Measurements from ENCODE around the gene RGL2. TPM values are rescaled to one million over a fixed set of nuclear protein-coding genes. Genes with fewer than 3 reads are reported as not detected.

Gene RGL2
- total RNA-seq, 1 experiment from 2014 or later = 84.4 TPM

- CTCF ChIA-PET = interaction anchor here (0.6 kb wide), 1 partner anchor 265 kb away, joined by 14 read pairs; no protein-coding TSS in a partner anchor
- H3K9me3 ChIP-seq (ENCODE audit: control insufficient read depth, insufficient read depth, low read depth, low read length) = no peaks in the 10 kb centered on the region
- H3K4me1 ChIP-seq (ENCODE audit: control insufficient read depth, insufficient read depth, low read length) = peaks cover 13% of the 10 kb centered on the region
- TF ChIP-seq TCF7L2 (IDR thresholded peaks at IDR 0.05; ENCODE audit: low read depth, low read length) (no peak), POLR2AphosphoS5 (IDR thresholded peaks at IDR 0.05; ENCODE audit: low read depth, low read length) (0 out of 2 replicates have a peak, but pooled peaks have one; percentile 11)
- in situ Hi-C loops (cut with HindIII; ENCODE audit: low pct_unique_long_range_greater_than_20kb, low sequenced_read_pairs) = no loop called here
- POLR2A ChIA-PET = interaction anchor here (1.0 to 1.6 kb wide), 2 partner anchors 8 to 15 kb away, joined by 3 to 5 read pairs; partner anchors contain the start of genes PFDN6 and WDR46
- H3K4me3 ChIP-seq (ENCODE audit: low read depth in 2 of 2, low read length in 2 of 2) = peak overlapping the region; percentile 72 to 80
- intact Hi-C loops (cut with micrococcal nuclease; ENCODE audit: unreplicated experiment) = no loop called here
- ATAC-seq (no peak), DNase-seq (ENCODE audit: low read depth, low spot score) (no peak)
- peak overlapping the region; percentile 55 for H3K27ac ChIP-seq (ENCODE audit: low read length)
- H3K36me3 ChIP-seq (ENCODE audit: control insufficient read depth, insufficient read depth, low read length) = peaks cover 3% of the 10 kb centered on the region; the same call in 1 of the 2 replicates
- no TSS peak for BruUV-seq (replicated peaks)
- no peaks in the 10 kb centered on the region for H3K27me3 ChIP-seq (ENCODE audit: control insufficient read depth, insufficient read depth, low read length)
Measured at GRCh38 chr6:33296797-33297405, 1.8 kb downstream of the RGL2 start.

DNA sequence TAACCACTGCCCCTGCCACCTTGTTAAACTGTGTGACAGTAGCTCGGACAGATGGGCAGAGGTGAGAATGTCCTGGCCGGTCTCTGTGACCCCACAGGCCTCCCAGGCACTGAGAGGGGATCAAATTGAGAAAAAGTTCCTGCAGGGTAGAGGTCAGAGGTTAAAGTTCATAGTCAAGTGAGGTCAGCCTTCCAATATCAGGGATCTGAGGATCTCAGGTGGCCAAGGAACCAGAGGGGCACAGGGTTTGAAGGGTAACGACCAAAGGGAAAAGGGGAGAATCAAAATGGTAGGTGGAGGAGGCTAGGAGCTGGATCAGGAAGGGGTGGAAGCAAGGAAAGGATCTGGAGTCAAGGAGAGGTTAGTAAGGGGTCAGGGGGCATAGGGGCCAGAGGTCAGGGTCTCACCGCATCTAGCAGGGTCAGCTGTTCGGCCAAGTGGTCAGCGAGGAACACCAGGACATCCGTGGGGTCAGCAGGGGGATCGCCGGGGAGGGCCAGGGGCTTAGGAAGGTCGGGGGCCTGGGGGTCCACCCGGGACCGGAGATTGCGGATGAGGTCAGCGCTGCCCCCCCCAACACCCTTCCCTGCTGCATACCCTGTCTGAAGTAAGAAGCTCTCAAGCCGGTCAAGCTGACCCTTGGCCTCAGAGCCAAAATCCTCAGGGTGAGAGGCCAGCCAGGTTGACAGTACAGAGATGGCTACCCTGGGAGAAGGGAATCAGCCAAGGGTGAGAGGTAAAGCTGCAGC, 2.9 kb downstream of the RGL2 start:
- H3K9me3 ChIP-seq (ENCODE audit: control insufficient read depth, insufficient read depth, low read depth, low read length) = no peaks in the 10 kb centered on the region
- BruUV-seq (replicated peaks) = no TSS peak
- intact Hi-C loops (cut with micrococcal nuclease; ENCODE audit: unreplicated experiment) = no loop called here
- H3K4me1 ChIP-seq (ENCODE audit: control insufficient read depth, insufficient read depth, low read length) = peaks cover 13% of the 10 kb centered on the region
- H3K27ac ChIP-seq (ENCODE audit: low read length) = no peak overlapping the region
- no peaks in the 10 kb centered on the region for H3K27me3 ChIP-seq (ENCODE audit: control insufficient read depth, insufficient read depth, low read length)
- DNase-seq (ENCODE audit: low read depth, low spot score) (no peak), ATAC-seq (no peak)
- TF ChIP-seq, protein P1, sequence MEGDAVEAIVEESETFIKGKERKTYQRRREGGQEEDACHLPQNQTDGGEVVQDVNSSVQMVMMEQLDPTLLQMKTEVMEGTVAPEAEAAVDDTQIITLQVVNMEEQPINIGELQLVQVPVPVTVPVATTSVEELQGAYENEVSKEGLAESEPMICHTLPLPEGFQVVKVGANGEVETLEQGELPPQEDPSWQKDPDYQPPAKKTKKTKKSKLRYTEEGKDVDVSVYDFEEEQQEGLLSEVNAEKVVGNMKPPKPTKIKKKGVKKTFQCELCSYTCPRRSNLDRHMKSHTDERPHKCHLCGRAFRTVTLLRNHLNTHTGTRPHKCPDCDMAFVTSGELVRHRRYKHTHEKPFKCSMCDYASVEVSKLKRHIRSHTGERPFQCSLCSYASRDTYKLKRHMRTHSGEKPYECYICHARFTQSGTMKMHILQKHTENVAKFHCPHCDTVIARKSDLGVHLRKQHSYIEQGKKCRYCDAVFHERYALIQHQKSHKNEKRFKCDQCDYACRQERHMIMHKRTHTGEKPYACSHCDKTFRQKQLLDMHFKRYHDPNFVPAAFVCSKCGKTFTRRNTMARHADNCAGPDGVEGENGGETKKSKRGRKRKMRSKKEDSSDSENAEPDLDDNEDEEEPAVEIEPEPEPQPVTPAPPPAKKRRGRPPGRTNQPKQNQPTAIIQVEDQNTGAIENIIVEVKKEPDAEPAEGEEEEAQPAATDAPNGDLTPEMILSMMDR (IDR thresholded peaks at IDR 0.05) = no peak
- no peak for TF ChIP-seq TCF7L2 (IDR thresholded peaks at IDR 0.05; ENCODE audit: low read depth, low read length)
- TF ChIP-seq POLR2AphosphoS5 (IDR thresholded peaks at IDR 0.05; ENCODE audit: low read depth, low read length) = no peak
- TF ChIP-seq, protein P2, sequence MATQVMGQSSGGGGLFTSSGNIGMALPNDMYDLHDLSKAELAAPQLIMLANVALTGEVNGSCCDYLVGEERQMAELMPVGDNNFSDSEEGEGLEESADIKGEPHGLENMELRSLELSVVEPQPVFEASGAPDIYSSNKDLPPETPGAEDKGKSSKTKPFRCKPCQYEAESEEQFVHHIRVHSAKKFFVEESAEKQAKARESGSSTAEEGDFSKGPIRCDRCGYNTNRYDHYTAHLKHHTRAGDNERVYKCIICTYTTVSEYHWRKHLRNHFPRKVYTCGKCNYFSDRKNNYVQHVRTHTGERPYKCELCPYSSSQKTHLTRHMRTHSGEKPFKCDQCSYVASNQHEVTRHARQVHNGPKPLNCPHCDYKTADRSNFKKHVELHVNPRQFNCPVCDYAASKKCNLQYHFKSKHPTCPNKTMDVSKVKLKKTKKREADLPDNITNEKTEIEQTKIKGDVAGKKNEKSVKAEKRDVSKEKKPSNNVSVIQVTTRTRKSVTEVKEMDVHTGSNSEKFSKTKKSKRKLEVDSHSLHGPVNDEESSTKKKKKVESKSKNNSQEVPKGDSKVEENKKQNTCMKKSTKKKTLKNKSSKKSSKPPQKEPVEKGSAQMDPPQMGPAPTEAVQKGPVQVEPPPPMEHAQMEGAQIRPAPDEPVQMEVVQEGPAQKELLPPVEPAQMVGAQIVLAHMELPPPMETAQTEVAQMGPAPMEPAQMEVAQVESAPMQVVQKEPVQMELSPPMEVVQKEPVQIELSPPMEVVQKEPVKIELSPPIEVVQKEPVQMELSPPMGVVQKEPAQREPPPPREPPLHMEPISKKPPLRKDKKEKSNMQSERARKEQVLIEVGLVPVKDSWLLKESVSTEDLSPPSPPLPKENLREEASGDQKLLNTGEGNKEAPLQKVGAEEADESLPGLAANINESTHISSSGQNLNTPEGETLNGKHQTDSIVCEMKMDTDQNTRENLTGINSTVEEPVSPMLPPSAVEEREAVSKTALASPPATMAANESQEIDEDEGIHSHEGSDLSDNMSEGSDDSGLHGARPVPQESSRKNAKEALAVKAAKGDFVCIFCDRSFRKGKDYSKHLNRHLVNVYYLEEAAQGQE (IDR thresholded peaks at IDR 0.05; ENCODE audit: insufficient read depth in 1 of 2, low read depth in 2 of 2, low read length in 1 of 2) = no peak
- ChIA-PET CTCF (no interaction called here), POLR2A (interaction anchor here (0.6 kb wide), 1 partner anchor 356 kb away, joined by 7 read pairs; no protein-coding TSS in a partner anchor)
- H3K36me3 ChIP-seq (ENCODE audit: control insufficient read depth, insufficient read depth, low read length) = peaks cover 4% of the 10 kb centered on the region; the same call in 1 of the 2 replicates
- no peak overlapping the region for H3K4me3 ChIP-seq (ENCODE audit: low read depth in 2 of 2, low read length in 2 of 2)
- in situ Hi-C loops (cut with HindIII; ENCODE audit: low pct_unique_long_range_greater_than_20kb, low sequenced_read_pairs) = no loop called here
